K562 (cell line): ENCODE measurements around the gene FOXO3. TPM values are rescaled to one million over a fixed set of nuclear protein-coding genes. Genes with fewer than 3 reads are reported as not detected.

Experiments used
- CCNT2 ChIP-seq: IDR thresholded peaks from 2 replicates; pipeline ENCODE4 v1.6.1; 2011; ENCODE audit warnings: borderline replicate concordance, low read depth, mild to moderate bottlenecking, moderate library complexity, mixed read lengths, low read length; ENCODE audit not compliant: insufficient read length; ENCODE audit errors: extremely low read depth
- DPF2 ChIP-seq: fragments of 450-650 bp; IDR thresholded peaks from 2 replicates; pipeline ENCODE4 v1.6.1; 2016
- KAT7 ChIP-seq: sonication (generic); formaldehyde crosslinking; IDR thresholded peaks from 2 replicates; pipeline ENCODE4 v1.8.0; 2022; ENCODE audit warnings: missing genetic modification reagents, mild to moderate bottlenecking, borderline replicate concordance
- KLF16 ChIP-seq: IDR thresholded peaks from 2 replicates; pipeline ENCODE4 v1.6.1; 2016; ENCODE audit warnings: antibody characterized with exemption
- SMARCA5 ChIP-seq: fragments of 450-650 bp; IDR thresholded peaks from 2 replicates; pipeline ENCODE4 v1.6.1; 2016
- ZFX ChIP-seq: sonication (generic); formaldehyde crosslinking; IDR thresholded peaks from 2 replicates; pipeline ENCODE4 v1.8.0; 2022; ENCODE audit warnings: mild to moderate bottlenecking, missing genetic modification reagents, moderate library complexity
- polyA plus RNA-seq, 8 experiments: library from polyadenylated mRNA; depleted of rRNA in 4 of 8; stranded (reverse) in 5 of 8; unstranded in 3 of 8; fragments of >200 nt; fragmentation: Nextera tagmentation in 2 of 8; fragmentation: Illumina TruSeq in 1 of 8; extraction: Ambion mirVana in 2 of 8; extraction: Trizol in 1 of 8; gene quantifications; 2 replicates each; pipeline versions ENCODE4 v1.2.1 to v1.2.3, GENCODE V29; 2011 to 2014; ENCODE audit warnings: inconsistent platforms in 1 of 8, missing spikeins in 1 of 8
- total RNA-seq, 7 experiments: library from RNA; depleted of rRNA in 6 of 7; stranded (reverse); fragments of >200 nt in 6 of 7; fragmentation: Illumina TruSeq in 2 of 7; extraction: Trizol in 2 of 7; gene quantifications; 2 replicates each; pipeline versions ENCODE4 v1.2.1 to v1.2.3, GENCODE V29; 2011 to 2021; ENCODE audit warnings: low replicate concordance in 1 of 7
- TF ChIP-seq, protein P1 (sequence below), 3 experiments: fragments of 200-800 bp in 1 of 3; fragments of 250-450 bp in 1 of 3; fragments of 450-650 bp in 1 of 3; sonication (Bioruptor Pico) in 1 of 3; sonication (Bioruptor generic) in 1 of 3; formaldehyde crosslinking in 1 of 3; IDR thresholded peaks; 2 replicates each; pipeline versions ENCODE4 v1.6.1 to v1.8.0; 2016 to 2022; ENCODE audit warnings: mild to moderate bottlenecking in 2 of 3, missing genetic modification characterization in 2 of 3, missing compliant biosample characterization in 1 of 3, moderate library complexity in 1 of 3

FOXO3 gene
- total and polyA plus RNA-seq, 9 of the 15 experiments (the other 6 are each of a cell fraction or from before 2014, with no cell fraction given): 3.0 to 14.6 (median 6.0) TPM

DNA sequence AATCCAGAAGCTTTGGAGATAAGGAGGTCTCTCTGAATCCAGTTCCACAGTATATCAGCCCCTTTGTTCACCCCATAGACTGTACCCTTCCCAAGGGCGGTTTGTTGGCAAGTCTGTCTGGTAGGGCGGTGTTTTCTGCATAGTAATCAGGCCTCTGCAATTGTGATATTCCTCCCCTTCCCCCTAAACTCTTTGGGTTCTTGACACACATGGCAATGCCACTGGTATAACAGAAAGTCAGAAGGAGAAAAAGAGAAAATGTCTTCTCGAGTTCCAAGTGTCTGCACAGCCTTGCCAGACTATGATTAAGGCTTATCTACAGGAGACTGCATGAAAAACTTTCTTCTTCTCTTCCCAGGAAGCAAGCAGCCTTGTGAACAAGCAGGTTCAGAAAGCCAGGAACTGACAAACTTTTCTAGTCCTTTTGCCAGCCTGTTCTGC lies 45.6 kb downstream of the FOXO3 start (continued):
- TF ChIP-seq, protein P1, sequence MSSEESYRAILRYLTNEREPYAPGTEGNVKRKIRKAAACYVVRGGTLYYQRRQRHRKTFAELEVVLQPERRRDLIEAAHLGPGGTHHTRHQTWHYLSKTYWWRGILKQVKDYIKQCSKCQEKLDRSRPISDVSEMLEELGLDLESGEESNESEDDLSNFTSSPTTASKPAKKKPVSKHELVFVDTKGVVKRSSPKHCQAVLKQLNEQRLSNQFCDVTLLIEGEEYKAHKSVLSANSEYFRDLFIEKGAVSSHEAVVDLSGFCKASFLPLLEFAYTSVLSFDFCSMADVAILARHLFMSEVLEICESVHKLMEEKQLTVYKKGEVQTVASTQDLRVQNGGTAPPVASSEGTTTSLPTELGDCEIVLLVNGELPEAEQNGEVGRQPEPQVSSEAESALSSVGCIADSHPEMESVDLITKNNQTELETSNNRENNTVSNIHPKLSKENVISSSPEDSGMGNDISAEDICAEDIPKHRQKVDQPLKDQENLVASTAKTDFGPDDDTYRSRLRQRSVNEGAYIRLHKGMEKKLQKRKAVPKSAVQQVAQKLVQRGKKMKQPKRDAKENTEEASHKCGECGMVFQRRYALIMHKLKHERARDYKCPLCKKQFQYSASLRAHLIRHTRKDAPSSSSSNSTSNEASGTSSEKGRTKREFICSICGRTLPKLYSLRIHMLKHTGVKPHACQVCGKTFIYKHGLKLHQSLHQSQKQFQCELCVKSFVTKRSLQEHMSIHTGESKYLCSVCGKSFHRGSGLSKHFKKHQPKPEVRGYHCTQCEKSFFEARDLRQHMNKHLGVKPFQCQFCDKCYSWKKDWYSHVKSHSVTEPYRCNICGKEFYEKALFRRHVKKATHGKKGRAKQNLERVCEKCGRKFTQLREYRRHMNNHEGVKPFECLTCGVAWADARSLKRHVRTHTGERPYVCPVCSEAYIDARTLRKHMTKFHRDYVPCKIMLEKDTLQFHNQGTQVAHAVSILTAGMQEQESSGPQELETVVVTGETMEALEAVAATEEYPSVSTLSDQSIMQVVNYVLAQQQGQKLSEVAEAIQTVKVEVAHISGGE (CRISPR knock-in tag; IDR thresholded peaks at IDR 0.05): 0 out of 6 replicates have a peak, but pooled peaks of 1 of the 3 experiments have one; percentile 23
- TF ChIP-seq KAT7 (CRISPR knock-in tag): no peak
- no peak for TF ChIP-seq ZFX
- no peak for TF ChIP-seq KLF16
- TF ChIP-seq DPF2: 0 out of 2 replicates have a peak, but pooled peaks have one; percentile 23
- TF ChIP-seq CCNT2: no peak
- TF ChIP-seq SMARCA5: no peak
